Upper lobe of left lung (tissue), 6 donors: ENCODE measurements around the gene GTPBP4. TPM values are rescaled to one million over a fixed set of nuclear protein-coding genes. Genes with fewer than 3 reads are reported as not detected.

Source experiments
- ATAC-seq, 2 donors: fragments of 200-7000 bp; cut with Tn5 transposase; one replicate each; pipeline ENCODE4 v1.9.1; 2022; ENCODE audit warnings: mild to moderate bottlenecking in 2 of 2, moderate library complexity in 2 of 2; ENCODE audit not compliant: low FRiP score in 2 of 2
- DNase-seq, 2 donors: peaks; one replicate each; pipeline ENCODE4 v3.0.0-alpha.2; 2019 to 2020
- H3K27ac ChIP-seq, 4 donors: fragments of 200-600 bp; sonication (generic); one replicate each; pipeline ENCODE4 v1.5.1; 2016 to 2019
- H3K27me3 ChIP-seq, 4 donors: fragments of 200-600 bp; sonication (generic); one replicate each; pipeline ENCODE4 v1.5.1; 2017 to 2019
- H3K36me3 ChIP-seq, 4 donors: fragments of 200-600 bp; sonication (generic); one replicate each; pipeline ENCODE4 v1.5.1; 2016 to 2019
- H3K4me1 ChIP-seq, 4 donors: fragments of 200-600 bp; sonication (generic); one replicate each; pipeline ENCODE4 v1.5.1; 2018 to 2019
- H3K4me3 ChIP-seq, 4 donors: fragments of 200-600 bp; sonication (generic); one replicate each; pipeline ENCODE4 v1.5.1; 2017 to 2019; ENCODE audit warnings: mild to moderate bottlenecking in 2 of 4, moderate library complexity in 1 of 4
- H3K9me3 ChIP-seq, 4 donors: fragments of 200-600 bp; sonication (generic); one replicate each; pipeline ENCODE4 v1.5.1; 2018 to 2019
- CTCF ChIP-seq, 6 experiments: fragments of 450-650 bp in 4 of 6; fragments of 200-600 bp in 2 of 6; sonication (generic) in 2 of 6; IDR thresholded peaks; one replicate each; pipeline ENCODE4 v1.5.1; 2016 to 2019; ENCODE audit warnings: antibody characterized with exemption in 6 of 6
- EP300 ChIP-seq, 4 donors: sonication (generic); formaldehyde crosslinking; IDR thresholded peaks; one replicate each; pipeline ENCODE4 v1.5.1; 2017; ENCODE audit warnings: antibody characterized with exemption in 4 of 4, control low read depth in 2 of 4
- POLR2A ChIP-seq, 4 donors: fragments of 450-650 bp; IDR thresholded peaks; one replicate each; pipeline ENCODE4 v1.5.1; 2016 to 2017; ENCODE audit warnings: antibody characterized with exemption in 4 of 4, mild to moderate bottlenecking in 2 of 4
- POLR2AphosphoS5 ChIP-seq, 2 donors: sonication (generic); formaldehyde crosslinking; IDR thresholded peaks; one replicate each; pipeline ENCODE4 v1.5.1; 2017; ENCODE audit warnings: antibody characterized with exemption in 2 of 2
- WGBS, 2 donors: methylation state at CpG; one replicate each; pipeline ENCODE4 v1.1.5; 2017 to 2018; 5-methylcytosine and 5-hydroxymethylcytosine counted together
- total RNA-seq, 6 donors: library from RNA; depleted of rRNA in 4 of 6; stranded (reverse); fragments of >200 nt in 4 of 6; gene quantifications; one replicate each; pipeline versions ENCODE4 v1.1.0 to v1.2.1, GENCODE V29; 2016 to 2021
- donor health status: DM: no; HTN: no; CAD: no; lungs with moderate emphysema.
- donor health status: DM: no; HTN: yes; CAD: no; lungs with severe emphysema.

GTPBP4 gene
- total RNA-seq, 6 donors from 2014 or later = 22.0 to 41.9 (median 33.3) TPM

- no peaks in the 10 kb centered on the region for H3K27me3 ChIP-seq
- H3K9me3 ChIP-seq = no peaks in the 10 kb centered on the region
- 83 to 94% methylated on average over 8 to 11 of the region's 11 CpGs for WGBS, 2 donors
- TF ChIP-seq CTCF (IDR thresholded peaks at IDR 0.05) (no peak), POLR2A (IDR thresholded peaks at IDR 0.05) (no peak)
- DNase-seq = no peak
- no peak overlapping the region for H3K27ac ChIP-seq
- ATAC-seq = no peak
- peaks cover 0 to 10% (median 2%) of the 10 kb centered on the region in 4 donors for H3K4me1 ChIP-seq
- H3K4me3 ChIP-seq = no peak overlapping the region
- H3K36me3 ChIP-seq = no peaks in the 10 kb centered on the region
Measured at GRCh38 chr10:953836-954235, 34.4 kb upstream of the GTPBP4 start.

- Histone ChIP-seq H3K36me3 (no peaks in the 10 kb centered on the region), H3K9me3 (no peaks in the 10 kb centered on the region), H3K4me1 (peaks cover 0 to 10% (median 2%) of the 10 kb centered on the region in 4 donors), H3K4me3 (no peak overlapping the region), H3K27ac (peak overlapping the region in 1 of 4 donors; percentile 21), H3K27me3 (no peaks in the 10 kb centered on the region)
- WGBS, 2 donors = 90 to 93% methylated on average over 16 to 21 of the region's 21 CpGs
- TF ChIP-seq EP300 (IDR thresholded peaks at IDR 0.05) (no peak), POLR2A (IDR thresholded peaks at IDR 0.05) (no peak), POLR2AphosphoS5 (IDR thresholded peaks at IDR 0.05) (no peak), CTCF (IDR thresholded peaks at IDR 0.05) (no peak)
- ATAC-seq = no peak
- DNase-seq = peak in 1 of 2 donors; percentile 62
Measured at GRCh38 chr10:954396-954795, 33.8 kb upstream of the GTPBP4 start.

DNA sequence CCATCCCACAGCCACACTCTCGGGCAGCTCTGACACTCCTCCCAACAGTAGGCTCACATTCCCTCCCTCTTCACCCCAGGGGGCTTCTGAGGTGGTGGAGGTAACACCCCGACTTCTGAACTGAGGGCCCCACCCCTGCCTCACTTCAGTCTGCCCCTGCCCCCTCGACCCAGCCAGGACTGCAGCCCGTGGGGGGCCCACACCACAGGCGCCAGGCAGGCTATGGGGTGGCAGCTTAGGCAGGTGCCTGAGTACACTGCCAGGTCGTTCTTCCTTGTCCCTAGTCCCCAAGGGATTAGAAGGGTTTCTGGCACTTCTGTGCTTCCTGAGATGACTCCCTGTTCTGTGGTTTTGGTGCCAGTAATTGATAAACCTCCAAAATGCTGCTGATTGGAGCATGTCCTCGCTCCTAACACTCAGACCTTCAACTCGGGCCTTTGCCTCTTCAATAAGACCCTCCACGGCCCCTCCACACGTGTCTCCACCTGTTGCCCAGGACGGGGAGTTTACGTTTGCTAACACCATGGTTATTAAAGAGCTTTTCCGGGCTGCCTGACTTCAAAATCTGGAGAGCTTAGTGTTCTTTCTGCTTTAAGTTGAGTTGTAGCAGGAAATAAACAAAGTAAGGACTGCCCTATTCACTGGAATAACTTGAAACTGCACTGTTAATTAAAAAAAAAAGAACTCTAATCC lies 33.0 kb upstream of the GTPBP4 start:
- TF ChIP-seq POLR2A (IDR thresholded peaks at IDR 0.05) = peak in 1 of 4 donors; percentile 20
- TF ChIP-seq CTCF (IDR thresholded peaks at IDR 0.05) = no peak
- TF ChIP-seq EP300 (IDR thresholded peaks at IDR 0.05) = peak in 1 of 4 donors; percentile 22
- no peaks in the 10 kb centered on the region for H3K27me3 ChIP-seq
- peak overlapping the region; percentile 38 to 85 (median 60) for H3K27ac ChIP-seq
- WGBS, 2 donors = 30 to 39% methylated on average over 10 to 13 of the region's 13 CpGs
- no peaks in the 10 kb centered on the region for H3K9me3 ChIP-seq
- peaks cover 0 to 10% (median 2%) of the 10 kb centered on the region in 4 donors for H3K4me1 ChIP-seq
- H3K36me3 ChIP-seq = no peaks in the 10 kb centered on the region
- no peak overlapping the region for H3K4me3 ChIP-seq
- ATAC-seq (peak; percentile 29 to 80), DNase-seq (no peak)

DNA sequence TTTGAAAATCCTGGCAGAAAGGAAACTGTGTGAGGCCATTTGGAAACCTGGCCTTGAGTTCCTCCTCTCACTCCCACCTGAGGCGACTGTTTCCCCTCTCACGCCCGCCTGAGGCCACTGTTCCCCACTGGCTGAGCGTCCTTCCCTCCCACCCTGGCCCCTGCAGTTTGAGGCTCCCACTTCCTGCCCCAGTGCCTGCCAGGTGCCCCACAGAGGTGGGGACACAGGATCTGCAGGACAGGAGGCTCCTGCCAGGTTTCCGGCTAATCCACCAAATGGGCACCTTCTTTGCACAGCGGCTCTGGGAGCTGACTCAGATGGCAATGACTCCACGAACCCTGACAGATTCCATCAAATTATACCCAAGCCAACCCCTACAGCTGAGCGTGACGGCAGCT lies 32.4 kb upstream of the GTPBP4 start:
- TF ChIP-seq POLR2AphosphoS5 (IDR thresholded peaks at IDR 0.05) = no peak
- TF ChIP-seq POLR2A (IDR thresholded peaks at IDR 0.05) = no peak
- TF ChIP-seq EP300 (IDR thresholded peaks at IDR 0.05) = no peak
- TF ChIP-seq CTCF (IDR thresholded peaks at IDR 0.05) = no peak
- Histone ChIP-seq H3K4me1 (peaks cover 0 to 10% (median 2%) of the 10 kb centered on the region in 4 donors), H3K27ac (peak overlapping the region; percentile 38 to 85 (median 60)), H3K27me3 (no peaks in the 10 kb centered on the region), H3K4me3 (no peak overlapping the region), H3K36me3 (no peaks in the 10 kb centered on the region), H3K9me3 (no peaks in the 10 kb centered on the region)
- DNase-seq (no peak), ATAC-seq (peak; percentile 31 to 76)
- 63 to 70% methylated on average over 9 of the region's 9 CpGs for WGBS, 2 donors

- H3K27me3 ChIP-seq = no peaks in the 10 kb centered on the region
- DNase-seq = no peak
- ATAC-seq = no peak
- no peaks in the 10 kb centered on the region for H3K36me3 ChIP-seq
- no peaks in the 10 kb centered on the region for H3K9me3 ChIP-seq
- H3K4me1 ChIP-seq = peaks cover 0 to 10% (median 2%) of the 10 kb centered on the region in 4 donors
- TF ChIP-seq POLR2AphosphoS5 (IDR thresholded peaks at IDR 0.05) (no peak), EP300 (IDR thresholded peaks at IDR 0.05) (no peak), POLR2A (IDR thresholded peaks at IDR 0.05) (no peak), CTCF (IDR thresholded peaks at IDR 0.05) (no peak)
- 93 to 96% methylated on average over 7 to 8 of the region's 9 CpGs for WGBS, 2 donors
- H3K27ac ChIP-seq = no peak overlapping the region
- no peak overlapping the region for H3K4me3 ChIP-seq
Measured at GRCh38 chr10:958106-958505, 30.1 kb upstream of the GTPBP4 start.
